Measurements from ENCODE around the gene PRODH2.

DNA sequence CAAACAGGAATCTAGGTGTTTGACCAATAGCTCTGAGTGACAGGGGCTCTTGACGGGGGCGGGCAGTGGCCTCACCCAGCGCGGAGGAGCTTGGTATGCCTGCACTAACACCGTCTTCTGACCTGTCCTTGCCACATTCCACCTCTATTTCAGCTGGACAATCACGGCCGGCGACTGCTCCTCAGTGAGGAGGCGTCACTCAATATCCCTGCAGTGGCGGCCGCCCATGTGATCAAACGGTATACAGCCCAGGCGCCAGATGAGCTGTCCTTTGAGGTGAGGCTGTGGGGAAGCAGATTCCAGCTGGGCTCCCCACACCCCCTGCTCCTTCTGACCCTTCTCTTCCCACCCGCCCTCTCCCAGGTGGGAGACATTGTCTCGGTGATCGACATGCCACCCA is 32.6 kb downstream of the PRODH2 start:
- TF ChIP-seq SIN3A (IDR thresholded peaks at IDR 0.05; ENCODE audit: borderline replicate concordance, insufficient read depth, low read length) (no peak), TAF1 (IDR thresholded peaks at IDR 0.05; ENCODE audit: borderline replicate concordance, insufficient read depth, low read length) (no peak), POLR2AphosphoS5 (IDR thresholded peaks at IDR 0.05; ENCODE audit: low read depth, low read length) (no peak), REST (IDR thresholded peaks at IDR 0.05; ENCODE audit: insufficient read depth in 1 of 2, low read depth in 2 of 2, low read length in 2 of 2) (no peak)
